ENCODE measurements around the gene CLDN20.

DNA sequence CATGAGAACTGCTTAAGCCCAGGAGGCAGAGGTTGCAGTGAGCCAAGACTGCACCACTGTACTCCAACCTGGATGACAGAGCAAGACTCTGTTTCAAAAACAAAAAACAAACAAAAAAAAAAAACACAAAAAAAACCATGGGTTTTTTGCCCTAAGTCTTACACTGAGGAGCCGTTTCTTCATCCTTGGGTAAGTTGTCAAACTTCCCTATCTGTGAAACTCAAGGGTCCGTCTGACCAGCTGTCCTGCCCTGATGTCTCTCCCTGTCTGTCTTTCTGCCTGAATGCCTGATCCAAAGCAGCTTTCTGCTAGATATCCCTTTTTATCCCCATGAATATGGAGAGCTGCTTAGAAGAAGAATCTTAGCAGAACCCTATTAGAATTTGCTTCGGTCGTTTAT lies 41.3 kb upstream of the CLDN20 start:
- TF ChIP-seq, protein P1, sequence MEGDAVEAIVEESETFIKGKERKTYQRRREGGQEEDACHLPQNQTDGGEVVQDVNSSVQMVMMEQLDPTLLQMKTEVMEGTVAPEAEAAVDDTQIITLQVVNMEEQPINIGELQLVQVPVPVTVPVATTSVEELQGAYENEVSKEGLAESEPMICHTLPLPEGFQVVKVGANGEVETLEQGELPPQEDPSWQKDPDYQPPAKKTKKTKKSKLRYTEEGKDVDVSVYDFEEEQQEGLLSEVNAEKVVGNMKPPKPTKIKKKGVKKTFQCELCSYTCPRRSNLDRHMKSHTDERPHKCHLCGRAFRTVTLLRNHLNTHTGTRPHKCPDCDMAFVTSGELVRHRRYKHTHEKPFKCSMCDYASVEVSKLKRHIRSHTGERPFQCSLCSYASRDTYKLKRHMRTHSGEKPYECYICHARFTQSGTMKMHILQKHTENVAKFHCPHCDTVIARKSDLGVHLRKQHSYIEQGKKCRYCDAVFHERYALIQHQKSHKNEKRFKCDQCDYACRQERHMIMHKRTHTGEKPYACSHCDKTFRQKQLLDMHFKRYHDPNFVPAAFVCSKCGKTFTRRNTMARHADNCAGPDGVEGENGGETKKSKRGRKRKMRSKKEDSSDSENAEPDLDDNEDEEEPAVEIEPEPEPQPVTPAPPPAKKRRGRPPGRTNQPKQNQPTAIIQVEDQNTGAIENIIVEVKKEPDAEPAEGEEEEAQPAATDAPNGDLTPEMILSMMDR (IDR thresholded peaks at IDR 0.05), result no peak
- TF ChIP-seq POLR2A (IDR thresholded peaks at IDR 0.05), result no peak
